Activated CD4-positive, alpha-beta T cell treated with anti-CD3 and anti-CD28 coated beads for 48 hours (primary cell): ENCODE measurements around the gene PPM1N.
"Not testable (repeated sequence)": the region's sequence is repeated elsewhere in the genome, so short reads cannot be mapped to it uniquely, and the experiment has no call there.

Experiments used
- DNase-seq: peaks from one replicate; pipeline ENCODE4 v3.0.0-alpha.2; 2020

Gene PPM1N

DNA sequence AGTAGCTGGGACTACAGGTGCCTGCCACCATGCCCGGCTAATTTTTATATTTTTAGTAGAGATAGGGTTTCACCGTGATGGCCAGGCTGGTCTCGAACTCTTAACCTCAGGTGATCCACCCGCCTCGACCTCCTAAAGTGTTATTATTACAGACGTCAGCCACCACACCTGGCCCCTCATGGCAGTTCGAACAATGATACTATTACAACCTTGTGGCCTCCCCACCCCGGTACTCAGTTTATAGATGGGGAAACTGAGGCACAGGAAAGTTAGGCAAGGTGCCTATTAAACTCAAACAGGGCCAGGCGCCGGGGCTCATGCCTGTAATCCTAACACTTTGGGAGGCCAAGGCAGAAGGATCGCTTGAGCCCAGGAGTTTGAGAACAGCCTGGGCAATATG is 12.1 kb downstream of the PPM1N start:
- DNase-seq, result not testable (repeated sequence)

DNA sequence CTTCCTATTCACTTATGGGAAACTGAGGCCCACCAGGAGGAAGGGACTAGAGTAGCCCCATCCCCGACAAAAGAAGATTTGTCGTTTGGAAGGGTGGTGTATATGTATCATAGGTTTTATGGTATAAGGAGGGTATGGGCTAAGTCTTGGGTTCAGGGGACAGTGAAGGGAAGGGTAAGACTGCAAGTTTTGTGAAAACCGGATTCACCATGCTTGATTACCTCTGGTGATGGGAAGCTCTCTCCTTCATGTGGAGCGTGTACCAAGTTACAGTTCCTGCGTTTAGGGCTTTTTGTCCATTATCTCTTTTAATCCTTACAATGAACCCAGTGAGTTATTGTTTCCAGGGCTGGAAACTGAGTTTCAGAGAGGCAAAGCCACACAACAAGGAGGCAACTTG is 12.8 kb downstream of the PPM1N start:
- no peak for DNase-seq

- DNase-seq, result no peak
These were observed 14.7 kb downstream of the PPM1N start for GRCh38 chr19:45512881-45513483.

GRCh38 chr19:45514376-45515051 is 16.3 kb downstream of the PPM1N start:
- no peak for DNase-seq

- DNase-seq, result no peak
These were observed 16.9 kb downstream of the PPM1N start for GRCh38 chr19:45515081-45515624.

GRCh38 chr19:45515807-45516401 is 17.7 kb downstream of the PPM1N start:
- peak; percentile 39 for DNase-seq

DNA sequence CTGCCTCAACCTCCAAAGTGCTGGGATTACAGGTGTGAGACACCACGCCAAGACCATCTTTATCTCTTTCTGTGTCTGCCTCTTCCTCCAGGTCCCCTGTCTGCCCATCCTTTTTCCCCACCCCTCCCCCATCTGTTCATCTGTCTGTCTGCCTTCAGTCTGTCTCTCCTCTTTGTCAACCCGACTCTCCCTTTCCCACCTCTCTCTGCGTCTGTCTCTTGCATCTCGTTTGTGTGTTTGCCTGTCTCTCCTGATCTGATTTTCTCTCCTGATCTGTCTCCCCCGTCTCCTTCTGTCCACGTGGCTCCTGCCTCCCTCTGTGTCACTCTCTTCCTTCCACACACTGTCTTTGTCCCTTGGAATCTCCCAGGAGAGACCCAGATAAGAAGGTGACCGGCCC is 19.0 kb downstream of the PPM1N start:
- DNase-seq, result no peak

GRCh38 chr19:45517641-45518468 is 19.6 kb downstream of the PPM1N start:
- no peak for DNase-seq

GRCh38 chr19:45518469-45518826 is 20.2 kb downstream of the PPM1N start:
- no peak for DNase-seq

GRCh38 chr19:45522010-45522941 is 24.0 kb downstream of the PPM1N start:
- DNase-seq, result no peak

GRCh38 chr19:45523642-45524256 is 25.5 kb downstream of the PPM1N start:
- peak; percentile 81 for DNase-seq

GRCh38 chr19:45524575-45525129 is 26.4 kb downstream of the PPM1N start:
- DNase-seq, result no peak

DNA sequence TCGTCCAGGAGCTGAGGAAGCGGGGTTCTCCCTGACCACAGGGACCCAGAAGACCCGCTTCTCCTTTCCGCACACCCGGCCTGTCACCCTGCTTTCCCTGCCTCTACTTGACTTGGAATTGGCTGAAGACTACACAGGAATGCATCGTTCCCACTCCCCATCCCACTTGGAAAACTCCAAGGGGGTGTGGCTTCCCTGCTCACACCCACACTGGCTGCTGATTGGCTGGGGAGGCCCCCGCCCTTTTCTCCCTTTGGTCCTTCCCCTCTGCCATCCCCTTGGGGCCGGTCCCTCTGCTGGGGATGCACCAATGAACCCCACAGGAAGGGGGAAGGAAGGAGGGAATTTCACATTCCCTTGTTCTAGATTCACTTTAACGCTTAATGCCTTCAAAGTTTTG is 27.9 kb downstream of the PPM1N start:
- DNase-seq, result peak; percentile 22

DNA sequence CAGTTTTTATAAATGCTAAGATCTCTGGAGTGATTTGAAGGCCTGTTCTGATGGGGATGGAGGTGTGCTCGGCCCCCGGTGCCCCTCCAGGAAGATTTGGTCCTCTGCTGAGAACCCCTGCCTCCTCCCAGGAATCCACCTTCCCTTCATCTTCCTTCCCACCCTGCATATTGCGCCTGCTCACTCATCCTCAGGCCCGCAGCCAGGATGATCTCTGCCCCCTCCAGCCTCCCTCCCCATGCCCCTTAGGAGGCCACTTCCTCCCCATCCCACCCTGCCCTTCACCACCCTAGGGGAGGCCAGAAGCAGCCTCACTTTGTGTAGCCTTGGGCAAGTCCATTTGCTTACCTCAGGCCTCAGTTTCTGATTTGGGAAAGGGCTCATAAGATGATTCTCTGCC is 28.7 kb downstream of the PPM1N start:
- no peak for DNase-seq

- DNase-seq, result no peak
These were observed 29.5 kb downstream of the PPM1N start for GRCh38 chr19:45527731-45528130.

GRCh38 chr19:45528149-45528743 is 30.0 kb downstream of the PPM1N start:
- DNase-seq, result no peak

DNA sequence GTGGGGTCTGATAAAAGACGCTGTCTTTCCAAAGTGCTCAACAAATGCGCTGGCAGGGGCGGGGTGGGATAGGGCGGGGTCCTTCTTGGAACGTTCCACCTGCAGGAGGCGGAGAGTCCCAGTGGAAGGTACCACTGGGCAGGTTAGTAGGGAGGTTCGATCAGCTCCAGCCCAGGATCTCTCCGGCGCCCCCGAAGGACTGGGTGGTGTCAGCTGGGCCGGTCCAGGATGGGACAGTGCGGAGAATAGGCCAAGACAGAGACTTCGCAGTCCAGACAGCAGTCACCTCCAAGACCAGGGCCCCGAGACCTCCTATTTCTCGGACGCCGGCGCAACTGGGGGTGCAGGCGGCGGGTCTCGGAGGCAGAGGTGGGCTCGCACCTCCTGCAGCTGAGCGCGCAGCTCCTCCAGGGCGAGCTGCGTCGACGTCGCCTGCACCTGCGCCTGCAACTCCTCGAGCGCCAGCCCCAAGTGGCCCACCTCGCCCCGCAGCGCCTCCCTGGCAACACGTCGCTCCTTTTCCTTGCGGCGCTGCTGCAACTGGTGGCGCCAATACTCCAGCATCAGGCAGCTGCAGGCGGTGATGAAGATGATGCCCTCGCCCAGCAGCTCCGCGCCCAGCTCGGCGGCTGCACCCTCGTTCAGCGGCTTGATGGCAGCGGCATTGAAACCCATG is 30.6 kb downstream of the PPM1N start:
- DNase-seq, result peak; percentile 40

DNA sequence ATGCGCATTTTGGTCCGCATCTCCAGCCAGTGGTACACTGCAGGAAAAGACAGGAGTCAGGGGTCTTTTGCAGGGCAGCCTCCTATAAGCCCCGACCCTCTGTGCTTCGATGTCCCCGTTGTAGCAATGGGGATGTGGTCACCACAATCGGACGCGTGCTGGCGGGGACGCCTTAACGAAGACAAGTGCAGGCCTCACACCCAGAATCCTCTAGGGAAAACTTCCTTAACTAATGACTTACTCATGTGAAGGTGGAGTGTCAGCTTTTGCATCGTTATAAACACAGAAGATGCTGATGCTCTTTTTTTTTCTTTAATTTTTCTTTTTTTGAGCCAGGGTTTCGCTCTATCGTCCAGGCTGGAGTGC is 31.2 kb downstream of the PPM1N start:
- no peak for DNase-seq

DNA sequence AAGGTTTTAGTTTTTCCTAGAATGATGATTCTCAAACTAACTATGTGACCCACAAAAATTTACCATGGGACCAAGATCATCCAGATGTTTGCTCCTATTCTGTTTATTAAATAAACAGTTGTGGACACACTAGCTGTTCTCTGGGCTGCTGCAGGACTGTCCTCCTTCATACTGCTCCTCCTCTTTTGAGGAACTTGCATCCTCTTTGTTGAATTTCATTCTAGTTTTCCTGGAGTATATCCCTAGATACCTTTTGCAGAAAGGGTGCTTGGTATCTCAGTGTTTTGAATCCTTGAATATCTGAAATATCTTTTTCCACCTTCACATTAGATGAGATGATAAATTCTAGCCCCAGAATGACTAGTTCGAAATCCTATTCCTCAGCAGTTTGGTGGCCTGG is 33.1 kb downstream of the PPM1N start:
- no peak for DNase-seq

GRCh38 chr19:45539459-45539858 is 41.2 kb downstream of the PPM1N start:
- no peak for DNase-seq
